GM18507 (cell line): Measurements from ENCODE around the gene ENPP1.

Source experiments
- DNase-seq: peaks from one replicate; pipeline ENCODE4 v3.0.0; 2011; ENCODE audit warnings: low read depth; ENCODE audit not compliant: insufficient read length; ENCODE audit errors: extremely low spot score
- FAIRE-seq: peaks from 2 replicates; lab custom pipeline; 2011; peaks lifted over from hg19 to GRCh38; lab: Jason Lieb, UNC

ENPP1 gene

GRCh38 chr6:131931063-131931750 lies 123.4 kb downstream of the ENPP1 start:
- DNase-seq (no peak), FAIRE-seq (no peak)

- DNase-seq = no peak
- FAIRE-seq = no peak
Observed at GRCh38 chr6:131936156-131936555, 128.3 kb downstream of the ENPP1 start.

- DNase-seq = no peak
- FAIRE-seq = no peak
Observed at GRCh38 chr6:131937226-131937625, 129.4 kb downstream of the ENPP1 start.

- FAIRE-seq = no peak
- DNase-seq = no peak
Observed at GRCh38 chr6:131937703-131938631, 130.1 kb downstream of the ENPP1 start.
